A673 (cell line): ENCODE data around the gene IQUB. TPM values are rescaled to one million over a fixed set of nuclear protein-coding genes. Genes with fewer than 3 reads are reported as not detected.

Experiments used
- BruUV-seq: library from RNA; stranded (reverse); fragments of 400-500 nt; replicated peaks from 2 replicates; lab custom pipeline; 2021; lab: Mats Ljungman, UMichigan
- CTCF ChIA-PET: fragments of 300-600 bp; sonication (Branson Sonifier 250); formaldehyde crosslinking; loops from one replicate; lab custom pipeline; 2022; ENCODE audit warnings: antibody characterized with exemption; lab: Charles Lee
- POLR2A ChIA-PET: fragments of 300-600 bp; sonication (Branson Sonifier 250); formaldehyde crosslinking; loops from one replicate; lab custom pipeline; 2022; ENCODE audit warnings: antibody characterized with exemption; ENCODE audit not compliant: low non-redundant PET; lab: Charles Lee
- DNase-seq: peaks from one replicate; pipeline ENCODE4 v3.0.0-alpha.2; 2015; ENCODE audit warnings: low spot score
- H3K27ac ChIP-seq: fragments of 200-600 bp; sonication (generic); 2 replicates; pipeline ENCODE4 v1.5.1; 2016; ENCODE audit warnings: mixed run types, low read depth, mild to moderate bottlenecking, mixed read lengths, antibody characterized with exemption, low read length; ENCODE audit not compliant: poor library complexity, severe bottlenecking
- H3K27me3 ChIP-seq: fragments of 200-600 bp; sonication (generic); replicated peaks from 2 replicates; pipeline ENCODE4 v1.6.1; 2017; ENCODE audit warnings: mixed run types, low read depth, mild to moderate bottlenecking, mixed read lengths, antibody characterized with exemption, low read length; ENCODE audit not compliant: insufficient read depth, poor library complexity
- H3K36me3 ChIP-seq: fragments of 200-600 bp; sonication (generic); 2 replicates; pipeline ENCODE4 v1.6.1; 2016; ENCODE audit warnings: mixed run types, mild to moderate bottlenecking, mixed read lengths, antibody characterized with exemption, low read length; ENCODE audit not compliant: insufficient read depth, poor library complexity, severe bottlenecking
- H3K4me1 ChIP-seq: fragments of 200-600 bp; sonication (generic); 2 replicates; pipeline ENCODE4 v1.6.1; 2017; ENCODE audit warnings: mixed run types, mild to moderate bottlenecking, mixed read lengths, antibody characterized with exemption, low read length; ENCODE audit not compliant: insufficient read depth, poor library complexity, severe bottlenecking
- H3K4me3 ChIP-seq: fragments of 200-600 bp; sonication (generic); 2 replicates; pipeline ENCODE4 v1.5.1; 2016; ENCODE audit warnings: low read depth, mixed run types, mild to moderate bottlenecking, mixed read lengths, low read length; ENCODE audit not compliant: poor library complexity, severe bottlenecking
- H3K9me3 ChIP-seq: fragments of 200-600 bp; sonication (generic); 2 replicates; pipeline ENCODE4 v1.6.1; 2016; ENCODE audit warnings: mixed run types, low read depth, mild to moderate bottlenecking, mixed read lengths, antibody characterized with exemption, low read length; ENCODE audit not compliant: poor library complexity, severe bottlenecking
- EZH2 ChIP-seq: fragments of 200-600 bp; sonication (generic); IDR thresholded peaks from 2 replicates; pipeline ENCODE4 v1.6.1; 2017; ENCODE audit warnings: borderline replicate concordance, low read depth, mild to moderate bottlenecking, mixed read lengths, antibody characterized with exemption, low read length; ENCODE audit not compliant: poor library complexity, severe bottlenecking
- intact Hi-C: fragments of 100-400 bp; cut with micrococcal nuclease; formaldehyde crosslinking; loops from one replicate; pipeline ENCODE4 v1.10.0; 2022; ENCODE audit not compliant: unreplicated experiment
- total RNA-seq: library from RNA; stranded (reverse); gene quantifications from 2 replicates; pipeline ENCODE4 v1.2.3, GENCODE V29; 2021
- TF ChIP-seq, protein P1 (sequence below): fragments of 300-800, 200-600 bp; sonication (generic); conservative IDR thresholded peaks from 2 replicates; pipeline ENCODE4 v1.5.1; 2017; ENCODE audit warnings: low read depth, mild to moderate bottlenecking, antibody characterized with exemption, low read length, moderate library complexity, mixed read lengths

IQUB gene
- total RNA-seq, 1 experiment from 2014 or later, result 0.62 TPM

DNA sequence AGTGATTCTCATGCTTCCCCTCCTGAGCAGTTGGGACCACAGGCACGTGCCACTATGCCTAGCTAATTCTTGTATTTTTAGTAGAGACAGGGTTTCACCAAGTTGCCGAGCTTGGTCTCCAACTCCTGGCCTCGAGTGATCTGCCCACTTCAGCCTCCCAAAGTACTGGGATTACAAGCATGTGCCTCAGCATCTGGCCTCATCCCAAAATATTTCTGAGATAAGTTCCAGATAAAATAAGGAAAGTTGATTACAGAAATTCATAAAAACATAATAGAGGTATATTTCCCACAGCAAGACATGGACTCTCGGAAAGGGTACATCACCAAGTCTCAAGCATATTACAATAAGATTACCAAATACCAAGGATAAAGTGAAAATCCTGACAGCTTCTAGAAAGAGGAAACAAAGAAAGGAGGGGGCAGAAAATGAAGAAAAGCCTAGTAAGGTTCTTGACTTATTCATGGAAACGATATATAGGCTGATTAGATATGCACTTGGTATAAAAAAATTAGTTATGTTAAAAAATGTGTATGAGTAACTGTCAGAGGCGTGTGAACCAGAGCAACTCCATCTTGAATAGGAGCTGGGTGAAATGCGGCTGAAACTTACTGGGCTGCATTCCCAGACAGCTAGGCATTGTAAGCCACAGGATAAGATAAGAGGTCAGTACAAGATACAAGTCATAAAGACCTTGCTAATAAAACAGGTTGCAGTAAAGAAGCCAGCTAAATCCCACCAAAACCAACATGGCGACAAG is 35.0 kb downstream of the IQUB start:
- BruUV-seq, result no TSS peak
- Histone ChIP-seq H3K27me3 (no peaks in the 10 kb centered on the region), H3K4me1 (no peaks in the 10 kb centered on the region), H3K9me3 (no peaks in the 10 kb centered on the region), H3K27ac (no peak overlapping the region), H3K4me3 (no peak overlapping the region), H3K36me3 (no peaks in the 10 kb centered on the region)
- intact Hi-C loops, result loop anchor here (10.0 kb wide), 3 partner anchors 125 to 365 kb away; no protein-coding TSS in a partner anchor
- TF ChIP-seq, protein P1, sequence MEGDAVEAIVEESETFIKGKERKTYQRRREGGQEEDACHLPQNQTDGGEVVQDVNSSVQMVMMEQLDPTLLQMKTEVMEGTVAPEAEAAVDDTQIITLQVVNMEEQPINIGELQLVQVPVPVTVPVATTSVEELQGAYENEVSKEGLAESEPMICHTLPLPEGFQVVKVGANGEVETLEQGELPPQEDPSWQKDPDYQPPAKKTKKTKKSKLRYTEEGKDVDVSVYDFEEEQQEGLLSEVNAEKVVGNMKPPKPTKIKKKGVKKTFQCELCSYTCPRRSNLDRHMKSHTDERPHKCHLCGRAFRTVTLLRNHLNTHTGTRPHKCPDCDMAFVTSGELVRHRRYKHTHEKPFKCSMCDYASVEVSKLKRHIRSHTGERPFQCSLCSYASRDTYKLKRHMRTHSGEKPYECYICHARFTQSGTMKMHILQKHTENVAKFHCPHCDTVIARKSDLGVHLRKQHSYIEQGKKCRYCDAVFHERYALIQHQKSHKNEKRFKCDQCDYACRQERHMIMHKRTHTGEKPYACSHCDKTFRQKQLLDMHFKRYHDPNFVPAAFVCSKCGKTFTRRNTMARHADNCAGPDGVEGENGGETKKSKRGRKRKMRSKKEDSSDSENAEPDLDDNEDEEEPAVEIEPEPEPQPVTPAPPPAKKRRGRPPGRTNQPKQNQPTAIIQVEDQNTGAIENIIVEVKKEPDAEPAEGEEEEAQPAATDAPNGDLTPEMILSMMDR, result no peak
- TF ChIP-seq EZH2, result no peak
- CTCF ChIA-PET, result no interaction called here
- POLR2A ChIA-PET, result no interaction called here
- DNase-seq, result no peak

GRCh38 chr7:123498601-123499000 is 35.8 kb downstream of the IQUB start:
- CTCF ChIA-PET, result no interaction called here
- H3K27ac ChIP-seq, result no peak overlapping the region
- intact Hi-C loops, result loop anchor here (10.0 kb wide), 3 partner anchors 126 to 366 kb away; no protein-coding TSS in a partner anchor
- H3K4me3 ChIP-seq, result no peak overlapping the region
- no peaks in the 10 kb centered on the region for H3K4me1 ChIP-seq
- no peak for TF ChIP-seq EZH2
- TF ChIP-seq, protein P1, result no peak
- POLR2A ChIA-PET, result no interaction called here
- no peaks in the 10 kb centered on the region for H3K27me3 ChIP-seq
- no TSS peak for BruUV-seq
- DNase-seq, result no peak
- H3K9me3 ChIP-seq, result no peaks in the 10 kb centered on the region
- H3K36me3 ChIP-seq, result no peaks in the 10 kb centered on the region

- BruUV-seq, result no TSS peak
- POLR2A ChIA-PET, result no interaction called here
- no peaks in the 10 kb centered on the region for H3K4me1 ChIP-seq
- H3K36me3 ChIP-seq, result no peaks in the 10 kb centered on the region
- TF ChIP-seq, protein P1, result no peak
- TF ChIP-seq EZH2, result no peak
- no peak overlapping the region for H3K27ac ChIP-seq
- DNase-seq, result no peak
- no peaks in the 10 kb centered on the region for H3K9me3 ChIP-seq
- intact Hi-C loops, result loop anchor here (10.0 kb wide), 3 partner anchors 127 to 367 kb away; no protein-coding TSS in a partner anchor
- no peaks in the 10 kb centered on the region for H3K27me3 ChIP-seq
- CTCF ChIA-PET, result no interaction called here
- H3K4me3 ChIP-seq, result no peak overlapping the region
Measured at GRCh38 chr7:123498031-123498430, 36.4 kb downstream of the IQUB start.
